Activated CD8-positive, alpha-beta memory T cell treated with anti-CD3 and anti-CD28 coated beads, Interleukin-2, amount 10 ng/mL, durations not matched to agents 7 days and 5 days (primary cell): ENCODE results near the gene KHK. TPM values are rescaled to one million over a fixed set of nuclear protein-coding genes. Genes with fewer than 3 reads are reported as not detected.

Source experiments
- ATAC-seq: fragments of 150-1000 bp; cut with Tn5 transposase; one replicate; pipeline ENCODE4 v1.10.0; 2021; ENCODE audit warnings: moderate library complexity
- CTCF ChIA-PET: fragments of 350-600 bp; sonication (Branson Sonifier 250); formaldehyde crosslinking; loops from one replicate; lab custom pipeline; 2021; ENCODE audit warnings: antibody characterized with exemption; lab: Charles Lee
- DNase-seq: peaks from one replicate; pipeline ENCODE4 v3.0.0-alpha.2; 2020
- H3K27ac Mint-ChIP-seq: one replicate; pipeline ENCODE4 v1.8.0; 2021; ENCODE audit warnings: mild to moderate bottlenecking, mixed read lengths
- H3K27me3 Mint-ChIP-seq: one replicate; pipeline ENCODE4 v1.8.0; 2021; ENCODE audit warnings: mixed read lengths
- H3K36me3 Mint-ChIP-seq: one replicate; pipeline ENCODE4 v1.8.0; 2021; ENCODE audit warnings: mild to moderate bottlenecking, mixed read lengths
- H3K4me1 Mint-ChIP-seq: one replicate; pipeline ENCODE4 v1.8.0; 2021; ENCODE audit warnings: mixed read lengths
- H3K4me3 Mint-ChIP-seq: one replicate; pipeline ENCODE4 v1.8.0; 2021; ENCODE audit warnings: mild to moderate bottlenecking, moderate library complexity, mixed read lengths
- H3K9me3 Mint-ChIP-seq: one replicate; pipeline ENCODE4 v1.8.0; 2022; ENCODE audit warnings: low read depth, mixed read lengths
- total RNA-seq, 2 experiments: library from RNA; stranded (reverse); gene quantifications; one replicate each; pipeline ENCODE4 v1.2.3, GENCODE V29; 2021

The KHK gene
- total RNA-seq = 1 to 10 TPM; 8.0 to 8.8 TPM

DNA sequence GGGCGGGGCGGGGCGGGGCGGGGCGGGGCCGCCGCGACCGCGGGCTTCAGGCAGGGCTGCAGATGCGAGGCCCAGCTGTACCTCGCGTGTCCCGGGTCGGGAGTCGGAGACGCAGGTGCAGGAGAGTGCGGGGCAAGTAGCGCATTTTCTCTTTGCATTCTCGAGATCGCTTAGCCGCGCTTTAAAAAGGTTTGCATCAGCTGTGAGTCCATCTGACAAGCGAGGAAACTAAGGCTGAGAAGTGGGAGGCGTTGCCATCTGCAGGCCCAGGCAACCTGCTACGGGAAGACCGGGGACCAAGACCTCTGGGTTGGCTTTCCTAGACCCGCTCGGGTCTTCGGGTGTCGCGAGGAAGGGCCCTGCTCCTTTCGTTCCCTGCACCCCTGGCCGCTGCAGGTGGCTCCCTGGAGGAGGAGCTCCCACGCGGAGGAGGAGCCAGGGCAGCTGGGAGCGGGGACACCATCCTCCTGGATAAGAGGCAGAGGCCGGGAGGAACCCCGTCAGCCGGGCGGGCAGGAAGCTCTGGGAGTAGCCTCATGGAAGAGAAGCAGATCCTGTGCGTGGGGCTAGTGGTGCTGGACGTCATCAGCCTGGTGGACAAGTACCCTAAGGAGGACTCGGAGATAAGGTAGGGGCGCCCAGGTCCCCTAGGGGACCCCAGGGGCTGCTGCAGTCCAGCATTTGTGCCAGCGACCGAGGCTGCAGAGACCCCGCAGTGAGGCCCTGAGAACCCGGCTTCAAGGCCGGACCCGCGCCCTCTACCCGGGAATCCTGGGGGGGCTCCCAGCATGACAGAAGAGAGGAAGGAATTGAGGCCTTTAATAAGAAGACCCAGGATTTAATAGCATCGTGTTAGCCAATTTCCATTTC lies at the start of gene KHK:
KHK (plus strand) TSS at position 49 of the 870 bp plus-strand sequence; CDS start at position 537, 488 bp downstream.
- DNase-seq = no peak
- H3K9me3 Mint-ChIP-seq = no peaks in the 10 kb centered on the region
- H3K36me3 Mint-ChIP-seq = no peaks in the 10 kb centered on the region
- CTCF ChIA-PET = interaction anchor here (0.8 to 5.6 kb wide), 16 partner anchors 10 to 216 kb away, joined by 3 to 40 read pairs (median 6); partner anchors contain the start of genes ABHD1, AGBL5, OST4 and TRIM54
- H3K4me1 Mint-ChIP-seq = peaks cover 23% of the 10 kb centered on the region
- peak within 1 kb of the TSS; percentile 78 for H3K4me3 Mint-ChIP-seq
- peak within 1 kb of the TSS; percentile 85 for H3K27ac Mint-ChIP-seq
- peak; percentile 8 for ATAC-seq
- H3K27me3 Mint-ChIP-seq = no peaks in the 10 kb centered on the region

DNA sequence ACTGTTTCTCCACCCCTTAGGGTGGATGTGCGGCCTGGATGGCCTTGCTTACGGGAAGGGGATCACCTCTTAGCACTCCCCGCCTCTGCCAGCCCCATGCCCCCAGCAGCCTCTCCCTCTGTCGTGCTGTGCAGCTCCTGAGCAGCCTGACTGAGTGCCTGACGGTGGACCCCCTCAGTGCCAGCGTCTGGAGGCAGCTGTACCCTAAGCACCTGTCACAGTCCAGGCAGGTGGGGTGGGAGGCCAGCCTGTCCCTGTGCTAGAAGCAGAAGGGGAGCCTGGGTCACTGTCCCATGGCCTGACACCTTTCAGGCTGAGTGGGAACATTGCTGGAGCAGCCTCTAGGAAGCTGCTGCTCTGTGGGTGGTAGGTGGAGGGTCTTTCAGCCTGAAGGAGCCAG lies 48.6 kb upstream of the KHK start:
- Mint-ChIP-seq H3K4me3 (no peak overlapping the region), H3K27ac (no peak overlapping the region), H3K9me3 (no peaks in the 10 kb centered on the region), H3K36me3 (peaks cover 40% of the 10 kb centered on the region), H3K4me1 (peaks cover 36% of the 10 kb centered on the region), H3K27me3 (no peaks in the 10 kb centered on the region)
- DNase-seq (no peak), ATAC-seq (no peak)
- CTCF ChIA-PET = interaction anchor here (2.1 kb wide), 1 partner anchor 76 kb away, joined by 8 read pairs; no protein-coding TSS in a partner anchor

DNA sequence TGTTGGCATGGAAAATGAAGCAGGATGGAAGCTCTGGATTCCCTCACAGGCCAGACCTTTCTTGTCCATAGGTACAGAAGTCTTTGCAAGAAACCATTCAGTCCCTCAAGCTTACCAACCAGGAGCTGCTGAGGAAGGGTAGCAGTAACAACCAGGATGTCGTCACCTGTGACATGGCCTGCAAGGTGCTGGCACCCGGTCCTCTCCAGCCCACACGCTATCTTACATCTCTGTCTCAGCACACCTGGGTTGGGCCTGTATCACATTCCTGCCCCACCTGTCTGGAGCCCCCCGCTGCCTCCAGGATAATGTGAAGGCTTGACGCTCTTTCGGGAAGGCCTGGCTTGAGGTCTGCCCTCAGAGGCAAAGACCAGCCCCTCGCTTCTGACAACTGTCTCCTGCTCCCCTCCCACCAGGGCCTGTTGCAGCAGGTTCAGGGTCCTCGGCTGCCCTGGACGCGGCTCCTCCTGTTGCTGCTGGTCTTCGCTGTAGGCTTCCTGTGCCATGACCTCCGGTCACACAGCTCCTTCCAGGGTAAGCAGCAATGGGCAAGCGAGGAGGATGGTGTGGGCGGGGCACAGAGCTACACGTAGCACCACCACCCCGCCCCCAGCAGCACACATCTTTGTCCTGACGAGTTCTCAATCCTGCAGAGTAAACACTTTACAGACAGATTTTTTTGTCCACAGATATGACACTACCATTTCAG lies 47.8 kb upstream of the KHK start:
- DNase-seq = no peak
- H3K36me3 Mint-ChIP-seq = peaks cover 40% of the 10 kb centered on the region
- CTCF ChIA-PET = interaction anchor here (2.1 kb wide), 1 partner anchor 77 kb away, joined by 8 read pairs; no protein-coding TSS in a partner anchor
- peaks cover 30% of the 10 kb centered on the region for H3K4me1 Mint-ChIP-seq
- no peak overlapping the region for H3K27ac Mint-ChIP-seq
- no peaks in the 10 kb centered on the region for H3K27me3 Mint-ChIP-seq
- no peak overlapping the region for H3K4me3 Mint-ChIP-seq
- no peaks in the 10 kb centered on the region for H3K9me3 Mint-ChIP-seq
- no peak for ATAC-seq

DNA sequence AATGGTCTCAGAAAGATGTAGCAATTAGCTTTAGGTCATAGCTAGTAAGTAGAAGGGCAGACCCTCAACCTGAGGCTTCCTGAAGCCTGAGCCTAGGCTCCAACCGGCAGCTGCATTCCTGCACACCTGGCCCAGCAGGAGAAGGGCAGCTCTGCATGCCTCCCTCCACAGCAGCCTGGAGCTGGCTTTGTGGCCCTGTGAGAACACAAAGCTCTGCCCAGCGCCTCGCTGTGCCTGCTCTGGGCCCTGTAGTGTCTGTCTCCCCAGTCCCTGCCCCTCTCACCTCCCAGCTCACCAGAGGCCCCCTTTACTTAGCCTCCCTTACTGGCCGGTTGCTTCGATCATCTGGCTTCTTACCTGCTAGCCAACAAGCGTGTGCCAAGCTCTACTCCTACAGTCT lies 47.1 kb upstream of the KHK start:
- CTCF ChIA-PET = interaction anchor here (0.6 kb wide), 1 partner anchor 80 kb away, joined by 4 read pairs; no protein-coding TSS in a partner anchor
- DNase-seq (no peak), ATAC-seq (no peak)
- peaks cover 24% of the 10 kb centered on the region for H3K4me1 Mint-ChIP-seq
- no peak overlapping the region for H3K4me3 Mint-ChIP-seq
- no peak overlapping the region for H3K27ac Mint-ChIP-seq
- H3K9me3 Mint-ChIP-seq = no peaks in the 10 kb centered on the region
- no peaks in the 10 kb centered on the region for H3K27me3 Mint-ChIP-seq
- peaks cover 35% of the 10 kb centered on the region for H3K36me3 Mint-ChIP-seq

DNA sequence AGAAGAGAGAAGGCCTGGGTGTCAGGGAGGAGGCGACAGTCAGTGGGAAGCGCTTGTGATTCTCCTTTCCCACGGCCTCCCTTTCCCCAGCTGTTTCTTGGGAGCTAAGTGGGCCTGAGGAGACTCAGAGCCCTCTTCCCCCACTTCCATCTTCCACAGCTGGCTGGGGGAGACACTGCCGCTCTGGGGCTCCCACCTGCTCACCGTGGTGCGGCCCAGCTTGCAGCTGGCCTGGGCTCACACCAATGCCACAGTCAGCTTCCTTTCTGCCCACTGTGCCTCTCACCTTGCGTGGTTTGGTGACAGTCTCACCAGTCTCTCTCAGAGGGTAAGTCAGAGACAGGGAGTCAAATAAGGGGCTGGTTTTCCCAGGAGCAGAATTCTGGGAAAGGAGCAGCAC lies 46.7 kb upstream of the KHK start:
- Mint-ChIP-seq H3K27ac (no peak overlapping the region), H3K9me3 (no peaks in the 10 kb centered on the region), H3K36me3 (peaks cover 35% of the 10 kb centered on the region), H3K4me3 (no peak overlapping the region), H3K27me3 (no peaks in the 10 kb centered on the region), H3K4me1 (peaks cover 24% of the 10 kb centered on the region)
- no peak for ATAC-seq
- DNase-seq = no peak
- CTCF ChIA-PET = interaction anchor here (0.6 to 2.5 kb wide), 2 partner anchors 10 to 81 kb away, joined by 4 to 8 read pairs; no protein-coding TSS in a partner anchor

DNA sequence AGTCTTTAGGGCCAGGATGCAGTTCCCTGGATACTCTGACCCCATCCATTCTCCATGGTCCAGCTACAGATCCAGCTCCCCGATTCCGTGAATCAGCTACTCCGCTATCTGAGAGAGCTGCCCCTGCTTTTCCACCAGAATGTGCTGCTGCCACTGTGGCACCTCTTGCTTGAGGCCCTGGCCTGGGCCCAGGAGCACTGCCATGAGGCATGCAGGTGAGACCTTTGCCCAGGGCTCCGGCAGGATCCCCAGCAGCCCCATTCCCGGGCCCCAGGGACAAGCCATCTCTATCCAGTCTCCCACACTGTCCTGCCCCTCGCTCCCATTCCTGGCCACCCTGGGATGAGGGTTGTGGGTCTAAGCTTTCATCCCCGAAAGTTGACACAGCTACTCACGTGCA lies 46.3 kb upstream of the KHK start:
- Mint-ChIP-seq H3K4me1 (peaks cover 20% of the 10 kb centered on the region), H3K27ac (no peak overlapping the region), H3K36me3 (peaks cover 33% of the 10 kb centered on the region), H3K9me3 (no peaks in the 10 kb centered on the region), H3K4me3 (no peak overlapping the region), H3K27me3 (no peaks in the 10 kb centered on the region)
- no peak for ATAC-seq
- no peak for DNase-seq
- CTCF ChIA-PET = interaction anchor here (0.6 to 2.5 kb wide), 3 partner anchors 10 to 706 kb away, joined by 3 to 8 read pairs (median 3); no protein-coding TSS in a partner anchor

DNA sequence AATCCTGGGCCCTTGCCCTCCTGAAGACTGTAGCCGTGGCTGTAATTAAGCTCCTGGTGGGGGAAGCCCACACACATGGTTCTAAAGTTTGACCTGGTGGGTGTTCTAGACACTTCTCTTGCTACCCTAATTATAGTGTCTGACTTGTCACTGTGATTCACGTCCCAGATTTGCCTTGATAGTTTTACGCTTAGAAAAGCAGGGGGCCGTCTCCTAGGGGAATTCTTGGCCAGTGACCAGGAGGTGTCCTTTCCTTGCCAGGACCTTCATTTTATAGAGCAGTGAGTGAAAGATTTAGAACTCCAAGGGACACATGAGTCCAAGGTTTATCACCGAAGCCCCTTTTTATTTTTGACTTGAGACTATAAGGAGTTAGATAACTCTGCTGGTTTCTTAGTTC lies 44.8 kb upstream of the KHK start:
- Mint-ChIP-seq H3K27me3 (no peaks in the 10 kb centered on the region), H3K9me3 (no peaks in the 10 kb centered on the region), H3K27ac (no peak overlapping the region), H3K4me1 (peaks cover 16% of the 10 kb centered on the region), H3K4me3 (no peak overlapping the region), H3K36me3 (peaks cover 25% of the 10 kb centered on the region)
- no peak for ATAC-seq
- CTCF ChIA-PET = interaction anchor here (1.2 to 2.5 kb wide), 2 partner anchors 8 to 80 kb away, joined by 3 to 8 read pairs; no protein-coding TSS in a partner anchor
- DNase-seq = no peak

DNA sequence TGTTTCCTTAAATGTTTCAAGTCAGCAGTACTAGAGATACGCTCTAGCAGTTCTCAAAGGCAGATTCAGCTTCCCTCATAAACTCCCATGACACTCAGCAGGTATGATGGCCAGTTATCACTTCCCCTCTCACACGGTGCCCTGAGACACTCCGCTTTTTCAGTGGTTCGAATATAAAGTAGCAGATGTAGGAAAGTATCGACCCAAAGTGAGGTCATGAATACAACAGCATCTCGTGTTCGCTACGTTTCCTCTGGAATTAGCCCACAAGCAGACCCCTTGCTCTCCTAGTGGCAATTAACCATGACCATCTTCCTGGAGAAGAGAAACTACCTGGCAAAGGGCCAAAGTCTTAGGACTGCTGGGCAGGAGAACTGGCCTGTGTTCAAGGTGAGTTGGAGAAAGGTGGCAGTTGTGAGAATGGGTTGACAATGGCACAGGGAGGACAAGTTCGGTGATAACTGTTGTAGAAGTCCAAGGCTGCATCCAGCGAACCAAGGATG lies 44.4 kb upstream of the KHK start:
- H3K36me3 Mint-ChIP-seq = peaks cover 21% of the 10 kb centered on the region
- ATAC-seq (no peak), DNase-seq (no peak)
- CTCF ChIA-PET = interaction anchor here (1.4 to 2.5 kb wide), 2 partner anchors 8 to 44 kb away, joined by 3 to 8 read pairs; partner anchors contain the start of gene KHK
- H3K4me3 Mint-ChIP-seq = no peak overlapping the region
- H3K27me3 Mint-ChIP-seq = no peaks in the 10 kb centered on the region
- peaks cover 16% of the 10 kb centered on the region for H3K4me1 Mint-ChIP-seq
- no peaks in the 10 kb centered on the region for H3K9me3 Mint-ChIP-seq
- no peak overlapping the region for H3K27ac Mint-ChIP-seq

DNA sequence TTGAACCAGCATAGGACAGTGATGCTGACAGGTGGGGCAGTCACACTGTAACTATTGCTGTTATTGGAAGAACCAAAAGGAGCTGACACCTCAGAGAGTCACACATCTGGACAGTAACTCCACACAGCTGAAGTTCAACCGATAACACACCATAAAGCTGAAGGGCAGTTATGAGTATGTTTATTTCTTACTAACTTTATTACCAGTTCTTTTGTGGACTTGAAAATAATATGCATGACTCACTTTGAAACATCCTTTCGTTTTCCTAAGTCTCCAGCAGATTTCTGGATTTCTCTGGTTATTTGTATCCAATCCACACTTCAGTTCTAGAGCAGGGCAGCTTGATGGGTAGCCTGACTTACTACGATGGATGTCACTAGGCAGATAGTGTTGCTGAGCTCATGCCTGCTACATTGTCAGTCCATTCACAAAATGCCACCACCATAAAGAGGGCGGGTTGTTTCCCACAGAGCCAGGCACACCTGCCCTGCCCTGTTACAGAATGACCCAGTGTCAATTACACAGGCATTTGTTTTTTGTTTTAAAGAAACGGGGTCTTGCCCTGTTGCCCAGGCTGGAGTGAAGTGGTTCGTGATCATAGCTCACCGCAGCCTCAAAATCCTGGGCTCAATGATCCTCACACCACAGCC lies 43.5 kb upstream of the KHK start:
- CTCF ChIA-PET = interaction anchor here (1.4 kb wide), 1 partner anchor 44 kb away, joined by 3 read pairs; the partner anchor contains the start of gene KHK
- no peak overlapping the region for H3K27ac Mint-ChIP-seq
- no peak for ATAC-seq

DNA sequence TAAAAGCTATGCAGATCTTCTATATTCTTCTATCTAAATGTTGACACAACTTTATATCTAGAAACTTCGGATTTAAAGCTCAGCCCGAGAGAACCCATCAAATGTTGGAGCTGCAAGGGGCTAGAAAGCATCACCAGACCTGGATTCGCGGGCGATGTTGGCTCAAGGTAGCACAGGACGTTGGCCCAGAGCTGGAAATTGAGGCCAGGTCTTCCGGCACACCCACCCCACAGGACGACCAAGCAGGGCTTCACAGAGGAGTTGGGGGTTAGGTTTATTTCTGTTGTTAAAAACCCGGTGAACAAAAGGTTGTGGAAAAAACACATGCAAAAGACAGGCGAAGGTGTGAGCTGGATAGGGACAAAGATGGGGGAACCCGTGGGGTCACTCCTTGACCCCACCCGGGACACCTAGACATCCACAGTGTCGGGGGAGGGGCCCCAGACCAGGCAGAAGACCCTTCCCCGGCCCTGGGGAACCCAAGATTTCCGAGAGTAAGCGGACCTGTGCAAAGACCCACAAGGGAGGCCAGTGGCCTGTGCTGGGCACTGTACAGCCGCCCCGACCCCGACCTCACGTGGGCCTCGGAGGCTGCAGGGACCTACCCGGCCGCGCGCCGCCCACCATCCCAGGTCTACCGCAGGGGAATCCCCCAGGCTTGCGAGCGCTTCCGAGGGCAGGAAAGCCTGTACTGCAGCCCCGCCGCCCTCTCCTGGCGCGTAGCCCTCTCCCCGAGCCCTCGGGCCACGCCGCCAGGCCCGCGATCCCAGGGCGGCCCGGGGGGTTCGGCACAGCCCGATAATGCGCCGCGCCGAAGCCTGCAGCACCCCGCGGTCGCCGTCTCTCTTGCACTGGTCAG lies 36.9 kb upstream of the KHK start:
- Mint-ChIP-seq H3K9me3 (no peaks in the 10 kb centered on the region), H3K27me3 (peaks cover 6% of the 10 kb centered on the region), H3K27ac (peak overlapping the region; percentile 94), H3K4me1 (peaks cover 20% of the 10 kb centered on the region), H3K36me3 (peaks cover 11% of the 10 kb centered on the region), H3K4me3 (peak overlapping the region; percentile 80)
- CTCF ChIA-PET = interaction anchor here (0.7 to 4.4 kb wide), 11 partner anchors 8 to 450 kb away, joined by 3 to 45 read pairs (median 8); partner anchors contain the start of genes KHK, OST4 and TMEM214
- ATAC-seq (peak; percentile 12), DNase-seq (peak; percentile 72)

More for the DNA sequence above, 43.5 kb upstream of the KHK start:
- peaks cover 19% of the 10 kb centered on the region for H3K4me1 Mint-ChIP-seq
- no peak overlapping the region for H3K4me3 Mint-ChIP-seq
- DNase-seq = no peak
- H3K36me3 Mint-ChIP-seq = peaks cover 17% of the 10 kb centered on the region
- H3K9me3 Mint-ChIP-seq = no peaks in the 10 kb centered on the region
- H3K27me3 Mint-ChIP-seq = no peaks in the 10 kb centered on the region

DNA sequence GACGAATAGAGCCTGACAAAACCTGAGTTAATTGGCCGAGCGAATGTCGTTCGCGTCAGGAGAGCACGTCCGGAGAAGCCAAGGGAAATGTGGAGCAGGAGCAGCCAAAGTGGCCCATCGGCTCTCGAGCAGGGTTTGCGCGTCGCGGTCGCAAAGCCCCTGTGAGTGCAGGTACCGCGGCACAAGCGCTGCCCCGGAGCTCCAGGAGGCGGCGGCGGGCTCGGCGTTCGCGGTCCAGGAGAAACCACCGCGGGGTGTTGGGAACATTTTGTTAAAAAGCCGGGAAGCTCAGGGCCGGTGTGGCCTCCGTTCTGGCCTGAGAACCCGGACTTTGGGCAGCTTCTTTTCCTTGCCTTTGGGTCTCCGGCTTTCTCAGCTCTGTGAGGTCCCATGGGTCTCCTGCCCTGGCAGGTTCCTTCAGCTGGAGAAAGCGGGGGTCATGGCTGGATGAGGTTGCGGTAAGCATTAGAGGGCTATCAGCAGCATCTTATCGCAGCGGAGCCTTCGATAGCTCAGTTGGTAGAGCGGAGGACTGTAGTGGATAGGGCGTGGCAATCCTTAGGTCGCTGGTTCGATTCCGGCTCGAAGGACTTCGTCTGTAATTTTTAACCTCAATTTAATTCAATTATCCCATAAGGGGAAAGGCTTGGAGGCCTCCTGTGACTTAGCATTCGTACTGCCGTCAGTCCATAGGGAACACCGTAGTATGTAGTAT lies 36.1 kb upstream of the KHK start:
- ATAC-seq = peak; percentile 61
- Mint-ChIP-seq H3K36me3 (peaks cover 11% of the 10 kb centered on the region), H3K4me1 (peaks cover 20% of the 10 kb centered on the region), H3K27ac (peak overlapping the region; percentile 94), H3K9me3 (no peaks in the 10 kb centered on the region), H3K4me3 (peak overlapping the region; percentile 80), H3K27me3 (peaks cover 6% of the 10 kb centered on the region)
- DNase-seq = peak; percentile 96
- CTCF ChIA-PET = interaction anchor here (1.0 to 4.4 kb wide), 15 partner anchors 9 to 653 kb away, joined by 3 to 45 read pairs (median 6); partner anchors contain the start of genes KHK, OST4, PREB and TMEM214
